Stimulated activated naive CD8-positive, alpha-beta T cell treated with anti-CD3 and anti-CD28 coated beads, Interleukin-15, Interleukin-2, amounts not matched to agents 100 U/mL and 50 U/mL, for 24 hours (primary cell): ENCODE results near the gene DCAF12L2.
"Not testable (repeated sequence)": the region's sequence is repeated elsewhere in the genome, so short reads cannot be mapped to it uniquely, and the experiment has no call there.

ENCODE experiments used
- ATAC-seq: fragments of 150-1000 bp; cut with Tn5 transposase; one replicate; pipeline ENCODE4 v1.10.0; 2021
- DNase-seq: peaks from one replicate; pipeline ENCODE4 v3.0.0; 2021

The DCAF12L2 gene

GRCh38 chrX:126165721-126166461 lies at the start of gene DCAF12L2:
Gene DCAF12L2, minus strand, starts transcription at chrX:126166289. Its CDS starts 365 bp downstream, at chrX:126165924.
- no peak for ATAC-seq
- no peak for DNase-seq

GRCh38 chrX:126190888-126191287 lies 24.8 kb upstream of the DCAF12L2 start:
- not testable (repeated sequence) for ATAC-seq

GRCh38 chrX:126177133-126177840 lies 11.2 kb upstream of the DCAF12L2 start:
- ATAC-seq, result no peak
- DNase-seq, result no peak

More at GRCh38 chrX:126190888-126191287, 24.8 kb upstream of the DCAF12L2 start:
- not testable (repeated sequence) for DNase-seq

- DNase-seq, result no peak
- ATAC-seq, result no peak
Observed at GRCh38 chrX:126170720-126171119, 4.6 kb upstream of the DCAF12L2 start.

- DNase-seq (no peak), ATAC-seq (no peak)
Observed at GRCh38 chrX:126167560-126167959, 1.5 kb upstream of the DCAF12L2 start.

GRCh38 chrX:126165401-126165720 lies 728 bp downstream of the DCAF12L2 start:
- DNase-seq (no peak), ATAC-seq (no peak)

GRCh38 chrX:126164689-126165400 lies 1.2 kb downstream of the DCAF12L2 start:
- ATAC-seq (no peak), DNase-seq (no peak)

- no peak for DNase-seq
- no peak for ATAC-seq
Observed at GRCh38 chrX:126164226-126164625, 1.9 kb downstream of the DCAF12L2 start.

GRCh38 chrX:126141014-126141413 lies 25.1 kb downstream of the DCAF12L2 start:
- DNase-seq, result no peak
- ATAC-seq, result no peak

- no peak for DNase-seq
Observed at GRCh38 chrX:126137899-126138298, 28.2 kb downstream of the DCAF12L2 start.

GRCh38 chrX:126124721-126125120 lies 41.4 kb downstream of the DCAF12L2 start:
- ATAC-seq (no peak), DNase-seq (no peak)

More at GRCh38 chrX:126137899-126138298, 28.2 kb downstream of the DCAF12L2 start:
- ATAC-seq, result no peak
